HCT116 (cell line): ENCODE results near the gene LTB4R.

Experiments used
- EZH2 ChIP-seq: fragments of 200-600 bp; sonication (generic); IDR thresholded peaks from 2 replicates; pipeline ENCODE4 v1.6.1; 2017; ENCODE audit warnings: antibody characterized with exemption, mixed run types
- POLR2A ChIP-seq: IDR thresholded peaks from 2 replicates; pipeline ENCODE4 v1.7.0; 2011; ENCODE audit warnings: borderline replicate concordance; ENCODE audit not compliant: insufficient read depth, insufficient read length; ENCODE audit errors: extremely low read depth
- TF ChIP-seq, protein P1 (sequence below), 3 experiments: fragments of 200-600 bp in 1 of 3; sonication (generic) in 1 of 3; IDR thresholded peaks in 2 of 3; conservative IDR thresholded peaks in 1 of 3; 2 replicates each; pipeline ENCODE4 v1.5.1; 2012 to 2017; ENCODE audit warnings: low read depth in 2 of 3, low read length in 2 of 3, antibody characterized with exemption in 1 of 3, borderline replicate concordance in 1 of 3, control low read depth in 1 of 3, mild to moderate bottlenecking in 1 of 3, mixed read lengths in 1 of 3, mixed run types in 1 of 3, moderate library complexity in 1 of 3; ENCODE audit not compliant: insufficient read depth in 1 of 3
- TF ChIP-seq, protein P2 (sequence below): IDR thresholded peaks from 2 replicates; pipeline ENCODE4 v1.6.1; 2012

DNA sequence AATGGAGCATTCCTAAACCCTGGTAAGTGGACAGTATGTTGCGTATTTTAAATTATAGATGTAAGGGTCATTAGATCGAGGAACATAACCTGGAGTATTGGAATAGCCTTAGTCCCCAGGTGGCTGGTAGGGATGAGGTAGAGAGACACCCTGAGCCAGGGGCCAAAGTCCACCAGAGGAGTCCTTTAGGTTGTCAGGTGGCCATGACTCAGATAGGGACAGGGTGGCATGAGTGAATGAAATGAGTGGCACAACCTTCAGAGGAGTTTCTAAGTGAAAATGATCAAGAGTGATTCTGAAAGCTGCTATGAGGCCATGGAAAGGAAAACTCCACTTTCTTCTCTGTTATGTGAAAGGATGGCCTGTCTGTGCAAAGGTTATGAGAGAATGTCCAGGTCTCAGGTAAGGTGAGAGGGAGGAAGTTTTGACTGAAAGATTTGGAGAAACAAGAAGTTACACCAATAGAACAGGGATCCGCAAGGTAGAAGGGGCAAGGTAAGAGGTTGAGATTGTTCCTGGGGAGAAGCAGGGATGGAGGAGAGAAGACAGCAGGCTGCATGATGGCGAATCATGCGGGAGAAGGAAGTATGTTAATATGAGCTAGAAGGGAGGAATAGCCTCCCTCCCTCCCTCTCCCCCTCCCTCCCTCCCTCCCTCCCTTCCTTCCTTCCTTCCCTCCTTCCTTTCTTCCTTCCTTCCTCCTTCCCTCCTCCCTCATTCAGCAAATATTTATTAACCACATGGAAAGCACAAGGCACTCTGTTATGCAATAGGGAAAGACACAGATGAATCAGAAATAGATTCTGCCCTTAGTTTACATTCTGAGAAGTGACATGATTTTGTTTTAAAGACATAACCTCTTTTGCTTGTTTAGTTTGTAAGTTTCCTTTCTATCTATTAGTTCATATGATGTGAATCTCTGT, 42.5 kb downstream of the LTB4R start:
- TF ChIP-seq, protein P1, sequence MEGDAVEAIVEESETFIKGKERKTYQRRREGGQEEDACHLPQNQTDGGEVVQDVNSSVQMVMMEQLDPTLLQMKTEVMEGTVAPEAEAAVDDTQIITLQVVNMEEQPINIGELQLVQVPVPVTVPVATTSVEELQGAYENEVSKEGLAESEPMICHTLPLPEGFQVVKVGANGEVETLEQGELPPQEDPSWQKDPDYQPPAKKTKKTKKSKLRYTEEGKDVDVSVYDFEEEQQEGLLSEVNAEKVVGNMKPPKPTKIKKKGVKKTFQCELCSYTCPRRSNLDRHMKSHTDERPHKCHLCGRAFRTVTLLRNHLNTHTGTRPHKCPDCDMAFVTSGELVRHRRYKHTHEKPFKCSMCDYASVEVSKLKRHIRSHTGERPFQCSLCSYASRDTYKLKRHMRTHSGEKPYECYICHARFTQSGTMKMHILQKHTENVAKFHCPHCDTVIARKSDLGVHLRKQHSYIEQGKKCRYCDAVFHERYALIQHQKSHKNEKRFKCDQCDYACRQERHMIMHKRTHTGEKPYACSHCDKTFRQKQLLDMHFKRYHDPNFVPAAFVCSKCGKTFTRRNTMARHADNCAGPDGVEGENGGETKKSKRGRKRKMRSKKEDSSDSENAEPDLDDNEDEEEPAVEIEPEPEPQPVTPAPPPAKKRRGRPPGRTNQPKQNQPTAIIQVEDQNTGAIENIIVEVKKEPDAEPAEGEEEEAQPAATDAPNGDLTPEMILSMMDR (IDR thresholded peaks at IDR 0.05 in 2 of 3, conservative IDR thresholded peaks at IDR 0.05 in 1 of 3; ENCODE audit: borderline replicate concordance in 1 of 3, insufficient read depth in 1 of 3, low read depth in 2 of 3, low read length in 2 of 3): no peak
- TF ChIP-seq POLR2A (no peak), EZH2 (no peak)
- TF ChIP-seq, protein P2, sequence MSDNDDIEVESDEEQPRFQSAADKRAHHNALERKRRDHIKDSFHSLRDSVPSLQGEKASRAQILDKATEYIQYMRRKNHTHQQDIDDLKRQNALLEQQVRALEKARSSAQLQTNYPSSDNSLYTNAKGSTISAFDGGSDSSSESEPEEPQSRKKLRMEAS: no peak
